ENCODE measurements around the gene HLA-DOA. TPM values are rescaled to one million over a fixed set of nuclear protein-coding genes. Genes with fewer than 3 reads are reported as not detected.

The HLA-DOA gene
- total and polyA plus RNA-seq, 2 of the 8 experiments (the other 6 are each of a cell fraction or from before 2014, with no cell fraction given), result 23.7 to 89.0 TPM

GRCh38 chr6:33052627-33053026 lies 43.2 kb upstream of the HLA-DOA start:
- no peak overlapping the region for H2BK12ac ChIP-seq (ENCODE audit: low read depth, low read length)
- H3K4me3 ChIP-seq (ENCODE audit: extremely low read depth in 1 of 4, insufficient read depth in 2 of 4, low read depth in 3 of 4, low read length in 4 of 4), result peak overlapping the region in 1 of 4 experiments; percentile 21; a peak in 1 of 8 replicates
- H3K23ac ChIP-seq (ENCODE audit: insufficient read length), result no peak overlapping the region
- no peaks in the 10 kb centered on the region for H3K36me3 ChIP-seq (ENCODE audit: control insufficient read depth in 2 of 4, insufficient read depth in 4 of 4, low read length in 3 of 4)
- H4K20me1 ChIP-seq (replicated peaks in 1 of 2; ENCODE audit: control insufficient read depth in 1 of 2, insufficient read depth in 2 of 2, low read length in 2 of 2), result no peaks in the 10 kb centered on the region
- no peak for FAIRE-seq
- no peak overlapping the region for H3K56ac ChIP-seq (replicated peaks; ENCODE audit: insufficient read length, low read depth, low read length)
- no peak overlapping the region for H4K5ac ChIP-seq (ENCODE audit: insufficient read length, low read depth, low read length)
- no peak overlapping the region for H2BK5ac ChIP-seq (ENCODE audit: low read depth, low read length)
- H2AK5ac ChIP-seq (ENCODE audit: low read depth, low read length), result no peak overlapping the region
- H3K27me3 ChIP-seq (replicated peaks in 1 of 4; ENCODE audit: control insufficient read depth in 3 of 4, extremely low read depth in 1 of 4, insufficient read depth in 3 of 4, low read length in 3 of 4), result no peaks in the 10 kb centered on the region
- CTCF ChIA-PET (ENCODE audit: partially characterized antibody), result interaction anchor here (1.0 to 6.4 kb wide), 6 partner anchors 12 to 34 kb away, joined by 3 to 38 read pairs (median 4); partner anchors contain the start of genes HLA-DPA1 and HLA-DPB1
- no peak overlapping the region for H3K4me2 ChIP-seq (ENCODE audit: insufficient read depth in 1 of 2, low read depth in 2 of 2, low read length in 2 of 2)
- no peaks in the 10 kb centered on the region for H3K79me2 ChIP-seq (ENCODE audit: control insufficient read depth in 1 of 2, insufficient read depth in 2 of 2, low read length in 2 of 2)
- H3K4me1 ChIP-seq (replicated peaks in 1 of 4; ENCODE audit: control insufficient read depth in 3 of 4, insufficient read depth in 4 of 4, low read length in 3 of 4), result peaks cover 6 to 8% (median 6%) of the 10 kb centered on the region in 4 experiments; a peak in 4 of 7 replicates
- H3K14ac ChIP-seq (ENCODE audit: insufficient read length), result no peak overlapping the region
- no peak overlapping the region for H2BK120ac ChIP-seq (replicated peaks; ENCODE audit: low read depth, low read length)
- H3K27ac ChIP-seq (ENCODE audit: low read depth, low read length), result no peak overlapping the region
- H2BK15ac ChIP-seq (ENCODE audit: low read length), result no peak overlapping the region
- H3K4ac ChIP-seq (replicated peaks; ENCODE audit: insufficient read length, low read depth, low read length), result peak overlapping the region; percentile 38
- no peaks in the 10 kb centered on the region for H3K79me1 ChIP-seq (ENCODE audit: low read depth, low read length)
- H3K9ac ChIP-seq (replicated peaks in 1 of 4; ENCODE audit: extremely low read depth in 1 of 4, low read depth in 3 of 4, low read length in 3 of 4), result no peak overlapping the region
- H3K18ac ChIP-seq (ENCODE audit: extremely low read depth, low read length), result no peak overlapping the region
- POLR2A ChIA-PET (ENCODE audit: partially characterized antibody), result interaction anchor here (1.9 kb wide), 1 partner anchor 64 kb away, joined by 6 read pairs; no protein-coding TSS in a partner anchor
- no peaks in the 10 kb centered on the region for H3K23me2 ChIP-seq (ENCODE audit: low read depth, low read length)
- H3K9me3 ChIP-seq (ENCODE audit: insufficient read depth in 2 of 2, low read depth in 1 of 2, low read length in 1 of 2), result peaks cover 0 to 8% of the 10 kb centered on the region in 2 experiments; a peak in 2 of 4 replicates
- no peak for DNase-seq (ENCODE audit: low read depth in 1 of 2, low spot score in 2 of 2)
- H4K91ac ChIP-seq (replicated peaks; ENCODE audit: insufficient read length, low read length), result no peak overlapping the region
- no peak overlapping the region for H2AFZ ChIP-seq (ENCODE audit: low read length)
- no peak overlapping the region for H2BK20ac ChIP-seq (ENCODE audit: low read length)
- H4K8ac ChIP-seq (ENCODE audit: extremely low read depth, insufficient read depth, low read length), result no peak overlapping the region
- no peak for TF ChIP-seq FOSL1 (IDR thresholded peaks at IDR 0.05; ENCODE audit: insufficient read depth, low read depth, low read length)
- no peak for TF ChIP-seq ATF2 (IDR thresholded peaks at IDR 0.05; ENCODE audit: low read length)
- TF ChIP-seq, protein P1, sequence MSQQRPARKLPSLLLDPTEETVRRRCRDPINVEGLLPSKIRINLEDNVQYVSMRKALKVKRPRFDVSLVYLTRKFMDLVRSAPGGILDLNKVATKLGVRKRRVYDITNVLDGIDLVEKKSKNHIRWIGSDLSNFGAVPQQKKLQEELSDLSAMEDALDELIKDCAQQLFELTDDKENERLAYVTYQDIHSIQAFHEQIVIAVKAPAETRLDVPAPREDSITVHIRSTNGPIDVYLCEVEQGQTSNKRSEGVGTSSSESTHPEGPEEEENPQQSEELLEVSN (IDR thresholded peaks at IDR 0.05), result no peak
- no peak for TF ChIP-seq SIX5 (IDR thresholded peaks at IDR 0.05; ENCODE audit: low read depth, low read length)
- TF ChIP-seq TAF1 (IDR thresholded peaks at IDR 0.05; ENCODE audit: low read depth, low read length), result no peak
- no peak for TF ChIP-seq ZNF274 (IDR thresholded peaks at IDR 0.05; ENCODE audit: borderline replicate concordance, extremely low read depth, low read length)
- no peak for TF ChIP-seq GABPA (IDR thresholded peaks at IDR 0.05; ENCODE audit: borderline replicate concordance, insufficient read depth, low read length)
- no peak for TF ChIP-seq POLR2A (IDR thresholded peaks at IDR 0.05; ENCODE audit: control extremely low read depth in 1 of 2, low read depth in 2 of 2, low read length in 2 of 2)
- no peak for TF ChIP-seq POU5F1 (IDR thresholded peaks at IDR 0.05; ENCODE audit: low read depth, low read length)
- TF ChIP-seq SP1 (IDR thresholded peaks at IDR 0.05; ENCODE audit: low read depth, low read length), result no peak
- no peak for TF ChIP-seq JUN (IDR thresholded peaks at IDR 0.05; ENCODE audit: low read depth, low read length)
- TF ChIP-seq NANOG (IDR thresholded peaks at IDR 0.05; ENCODE audit: insufficient read depth, low read depth, low read length, poor library complexity, severe bottlenecking), result no peak
- no peak for TF ChIP-seq CHD2 (IDR thresholded peaks at IDR 0.05; ENCODE audit: low read length)
- no peak for TF ChIP-seq SIRT6 (IDR thresholded peaks at IDR 0.05; ENCODE audit: low read length)

Data from H1 (cell line).